ENCODE data around the gene CCNB3.
"Not testable (repeated sequence)": the region's sequence is repeated elsewhere in the genome, so short reads cannot be mapped to it uniquely, and the experiment has no call there.

The CCNB3 gene

GRCh38 chrX:50204364-50204899 lies at the start of gene CCNB3:
Gene CCNB3 (plus strand): TSS chrX:50204765. CDS start chrX:50285164, 80,399 bp downstream.
- FAIRE-seq = no peak

GRCh38 chrX:50157545-50158135 lies 46.9 kb upstream of the CCNB3 start:
- no peak for FAIRE-seq

- no peak for FAIRE-seq
These were observed 46.0 kb upstream of the CCNB3 start for GRCh38 chrX:50158593-50158992.

- FAIRE-seq = peak; percentile 75
These were observed 43.4 kb upstream of the CCNB3 start for GRCh38 chrX:50161127-50161526.

GRCh38 chrX:50165727-50166126 lies 38.8 kb upstream of the CCNB3 start:
- FAIRE-seq = no peak

GRCh38 chrX:50167366-50167765 lies 37.2 kb upstream of the CCNB3 start:
- FAIRE-seq = no peak

GRCh38 chrX:50168241-50168687 lies 36.3 kb upstream of the CCNB3 start:
- FAIRE-seq = no peak

GRCh38 chrX:50169717-50170116 lies 34.8 kb upstream of the CCNB3 start:
- FAIRE-seq = no peak

GRCh38 chrX:50180073-50180940 lies 24.3 kb upstream of the CCNB3 start:
- FAIRE-seq = no peak

- FAIRE-seq = no peak
These were observed 20.7 kb upstream of the CCNB3 start for GRCh38 chrX:50183891-50184290.

GRCh38 chrX:50188859-50189600 lies 15.5 kb upstream of the CCNB3 start:
- FAIRE-seq = peak; percentile 24

- FAIRE-seq = no peak
These were observed 6.2 kb upstream of the CCNB3 start for GRCh38 chrX:50198348-50198747.

GRCh38 chrX:50200907-50201306 lies 3.7 kb upstream of the CCNB3 start, which contains the start of gene AKAP4:
Gene AKAP4 (minus strand): TSS chrX:50201007. CDS start chrX:50200889, 118 bp downstream.
- no peak for FAIRE-seq

- FAIRE-seq = no peak
These were observed 2.0 kb upstream of the CCNB3 start for GRCh38 chrX:50202539-50202938.

GRCh38 chrX:50206753-50207152 lies 2.2 kb downstream of the CCNB3 start:
- FAIRE-seq = no peak

GRCh38 chrX:50211510-50211909 lies 6.9 kb downstream of the CCNB3 start:
- FAIRE-seq = no peak

- FAIRE-seq = no peak
These were observed 76.7 kb downstream of the CCNB3 start for GRCh38 chrX:50281253-50281652.

- no peak for FAIRE-seq
These were observed 122.7 kb downstream of the CCNB3 start for GRCh38 chrX:50327235-50327634.

- not testable (repeated sequence) for FAIRE-seq
These were observed 128.1 kb downstream of the CCNB3 start for GRCh38 chrX:50332668-50333067.

- FAIRE-seq = no peak
These were observed 128.7 kb downstream of the CCNB3 start for GRCh38 chrX:50333308-50333707.

GRCh38 chrX:50343917-50344316 lies 139.4 kb downstream of the CCNB3 start:
- no peak for FAIRE-seq

- FAIRE-seq = no peak
These were observed 168.4 kb downstream of the CCNB3 start for GRCh38 chrX:50372966-50373365.
